ENCODE measurements around the gene MYBPH.

MYBPH gene

DNA sequence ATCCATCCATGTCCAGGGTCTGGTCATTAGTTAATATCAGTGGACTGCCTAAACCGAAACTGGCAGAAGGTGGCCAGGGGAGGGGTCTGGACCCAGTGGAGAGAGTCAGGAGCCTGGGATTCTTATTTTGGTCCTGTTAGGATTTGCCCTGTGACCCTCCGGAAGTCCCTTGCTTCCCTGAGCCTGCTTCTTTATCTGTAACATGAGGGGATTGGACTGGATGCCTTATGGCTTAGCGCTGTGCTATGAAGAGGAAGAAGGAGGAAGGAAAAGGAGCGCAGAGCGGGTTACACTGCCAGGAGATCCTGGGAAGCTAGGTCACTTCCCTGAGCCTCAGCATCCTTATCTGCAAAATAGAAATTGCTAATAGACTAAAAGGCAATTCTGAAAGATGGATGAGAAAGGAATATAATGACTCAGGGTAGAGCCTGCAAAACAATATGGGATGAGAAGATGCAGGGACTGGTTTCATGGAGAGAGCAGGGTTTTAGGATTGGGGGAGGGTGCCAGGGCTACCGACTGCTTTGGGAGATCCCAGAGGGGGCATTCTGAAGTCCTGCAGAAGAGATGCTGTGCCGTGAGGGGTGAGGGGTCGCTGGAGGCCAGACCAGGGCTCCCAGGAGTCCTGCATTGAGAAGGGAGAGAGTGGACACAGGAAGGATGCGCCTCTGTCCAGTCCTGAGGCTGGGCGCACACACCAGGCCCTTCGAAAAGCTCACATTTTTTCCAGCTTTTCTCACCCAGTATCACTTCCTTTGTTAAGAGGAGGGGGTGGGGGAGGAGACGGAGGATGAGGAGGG, 48.6 kb downstream of the MYBPH start:
- no peak for DNase-seq

GRCh38 chr1:203126151-203126865, 49.3 kb downstream of the MYBPH start:
- DNase-seq, result peak; percentile 45

DNA sequence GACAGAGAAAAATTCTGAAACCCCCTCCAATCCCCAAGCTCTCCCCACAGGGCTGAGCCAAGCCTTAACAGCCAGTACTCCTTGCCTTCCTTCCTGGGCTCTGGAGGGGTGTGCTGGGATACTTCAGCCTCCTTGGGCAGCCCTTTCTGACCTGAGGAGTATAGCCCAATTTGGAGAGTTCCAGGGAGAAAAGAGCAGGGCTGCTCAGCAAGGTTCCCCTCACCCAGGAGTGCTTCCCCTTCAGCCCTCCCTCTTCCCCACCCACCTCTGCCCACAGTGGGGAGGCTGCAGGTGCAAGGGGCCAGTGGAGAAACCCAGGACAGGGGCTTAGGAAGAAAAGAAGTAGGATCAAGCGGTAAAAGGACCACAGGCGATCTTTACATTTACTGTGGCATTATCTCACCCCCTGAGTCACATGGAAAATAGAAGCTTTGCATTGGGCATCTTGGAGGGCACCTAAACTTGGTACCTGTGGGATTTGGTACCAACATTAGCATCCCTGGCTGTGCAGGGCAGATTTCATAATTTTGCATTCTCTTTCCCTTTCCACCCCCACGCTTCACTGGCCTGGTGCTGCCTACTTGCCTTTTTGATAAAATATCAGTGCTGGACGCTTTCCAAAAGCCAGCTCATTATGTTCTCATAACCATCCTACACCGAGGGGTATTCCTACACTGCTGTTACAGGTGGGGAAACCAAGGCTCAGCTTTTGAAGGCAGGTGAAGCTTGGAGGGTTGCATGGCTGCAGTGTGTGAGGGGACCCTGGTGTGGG, 50.9 kb downstream of the MYBPH start:
- no peak for DNase-seq

DNA sequence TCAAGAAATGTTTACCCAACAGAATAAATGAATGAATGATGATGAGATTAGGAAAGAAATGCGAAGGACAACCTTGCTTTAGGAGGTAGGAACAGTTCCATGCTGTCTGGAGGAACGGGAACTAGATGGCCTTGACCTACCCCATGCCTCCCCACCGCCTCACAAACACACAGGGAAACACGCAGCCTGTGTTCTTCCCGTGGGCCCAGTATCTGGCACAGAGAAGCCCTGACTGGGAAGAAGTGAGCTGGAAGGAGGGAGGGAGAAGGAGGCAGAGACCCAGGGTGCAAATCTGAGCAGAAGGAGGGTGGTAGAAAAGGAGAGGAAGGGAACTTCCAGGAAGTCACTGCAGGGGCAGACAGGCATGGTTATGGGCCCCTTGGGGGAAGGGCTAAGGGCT, 51.6 kb downstream of the MYBPH start:
- DNase-seq, result no peak

DNA sequence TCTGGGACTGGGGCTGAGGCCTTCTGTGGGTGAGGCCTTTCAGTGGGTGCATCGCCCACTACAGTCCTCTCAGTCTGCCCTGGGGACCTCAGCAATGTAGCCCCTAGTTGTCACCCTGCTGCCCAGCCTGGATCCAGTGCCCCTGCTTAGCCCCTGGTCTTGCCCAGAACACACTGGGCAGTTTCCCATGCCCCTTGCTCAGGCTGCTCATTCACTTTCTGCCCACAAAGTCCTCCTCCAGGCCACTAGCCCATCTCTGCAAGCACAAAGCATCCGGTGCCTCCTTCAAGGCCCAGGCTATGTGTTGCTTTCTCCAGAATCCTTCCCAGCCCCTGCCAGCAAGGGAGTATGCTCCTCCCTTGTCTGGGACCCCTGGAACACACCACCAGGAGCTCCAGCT, 53.5 kb downstream of the MYBPH start:
- no peak for DNase-seq

- no peak for DNase-seq
Measured at GRCh38 chr1:203121186-203122015, 54.2 kb downstream of the MYBPH start.

- DNase-seq, result no peak
Measured at GRCh38 chr1:203120325-203121153, 55.1 kb downstream of the MYBPH start.
